ENCODE data around the gene RELL1.

DNA sequence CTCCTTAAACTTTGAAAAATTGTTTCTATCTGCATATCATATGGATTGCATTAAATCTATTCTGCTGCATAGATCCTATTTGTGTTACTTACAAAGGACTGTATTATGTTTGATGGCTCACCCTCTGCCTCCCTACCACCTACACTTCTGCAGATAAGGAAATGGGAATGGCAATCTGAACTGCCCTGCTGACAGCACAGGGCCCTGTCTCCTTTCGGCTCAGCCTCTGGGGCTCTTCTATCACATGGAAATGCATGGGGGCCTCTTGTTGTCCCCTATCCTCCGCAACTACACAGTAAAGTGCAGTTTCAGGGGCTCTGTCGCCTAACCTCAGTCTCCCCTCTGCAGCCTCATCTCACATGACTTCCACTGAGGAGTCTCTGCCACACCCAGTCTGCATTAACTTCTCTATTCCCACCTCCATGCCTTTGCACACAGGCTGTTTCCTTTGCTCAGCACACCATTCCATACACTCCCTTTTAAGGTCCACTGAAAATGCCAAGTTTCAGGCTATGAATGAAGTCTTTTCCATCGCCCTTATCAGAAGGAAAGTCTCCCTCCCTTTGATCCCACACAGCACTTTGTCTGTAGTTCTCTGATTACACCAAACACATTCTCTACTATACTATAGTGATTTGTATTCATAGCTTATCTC lies 12.5 kb downstream of the RELL1 start:
- TF ChIP-seq, protein P1, sequence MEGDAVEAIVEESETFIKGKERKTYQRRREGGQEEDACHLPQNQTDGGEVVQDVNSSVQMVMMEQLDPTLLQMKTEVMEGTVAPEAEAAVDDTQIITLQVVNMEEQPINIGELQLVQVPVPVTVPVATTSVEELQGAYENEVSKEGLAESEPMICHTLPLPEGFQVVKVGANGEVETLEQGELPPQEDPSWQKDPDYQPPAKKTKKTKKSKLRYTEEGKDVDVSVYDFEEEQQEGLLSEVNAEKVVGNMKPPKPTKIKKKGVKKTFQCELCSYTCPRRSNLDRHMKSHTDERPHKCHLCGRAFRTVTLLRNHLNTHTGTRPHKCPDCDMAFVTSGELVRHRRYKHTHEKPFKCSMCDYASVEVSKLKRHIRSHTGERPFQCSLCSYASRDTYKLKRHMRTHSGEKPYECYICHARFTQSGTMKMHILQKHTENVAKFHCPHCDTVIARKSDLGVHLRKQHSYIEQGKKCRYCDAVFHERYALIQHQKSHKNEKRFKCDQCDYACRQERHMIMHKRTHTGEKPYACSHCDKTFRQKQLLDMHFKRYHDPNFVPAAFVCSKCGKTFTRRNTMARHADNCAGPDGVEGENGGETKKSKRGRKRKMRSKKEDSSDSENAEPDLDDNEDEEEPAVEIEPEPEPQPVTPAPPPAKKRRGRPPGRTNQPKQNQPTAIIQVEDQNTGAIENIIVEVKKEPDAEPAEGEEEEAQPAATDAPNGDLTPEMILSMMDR (IDR thresholded peaks at IDR 0.05), result no peak
- TF ChIP-seq POLR2A (IDR thresholded peaks at IDR 0.05), result no peak
